OCI-LY7 (cell line): Measurements from ENCODE around the gene IL9R. TPM values are rescaled to one million over a fixed set of nuclear protein-coding genes. Genes with fewer than 3 reads are reported as not detected.
"Not testable (repeated sequence)": the region's sequence is repeated elsewhere in the genome, so short reads cannot be mapped to it uniquely, and the experiment has no call there.

Experiments
- BruUV-seq: library from RNA; stranded (reverse); fragments of 400-500 nt; replicated peaks from 2 replicates; lab custom pipeline; 2021; lab: Mats Ljungman, UMichigan
- CTCF ChIA-PET: fragments of 300-600 bp; sonication (Branson Sonifier 250); formaldehyde crosslinking; loops from one replicate; lab custom pipeline; 2022; ENCODE audit warnings: antibody characterized with exemption; ENCODE audit not compliant: unreplicated experiment; lab: Charles Lee
- POLR2A ChIA-PET: fragments of 300-600 bp; sonication (Branson Sonifier 250); formaldehyde crosslinking; loops from one replicate; lab custom pipeline; 2022; ENCODE audit warnings: antibody characterized with exemption; lab: Charles Lee
- DNase-seq: peaks from one replicate; pipeline ENCODE4 v3.0.0-alpha.2; 2015; ENCODE audit warnings: low spot score
- H2AFZ ChIP-seq: fragments of 200-600 bp; sonication (generic), shearing (Covaris generic); 2 replicates; pipeline ENCODE4 v1.6.1; 2014; ENCODE audit warnings: mild to moderate bottlenecking, antibody characterized with exemption, low read length, moderate library complexity
- H3K27ac ChIP-seq: fragments of 200-600 bp; sonication (generic); 2 replicates; pipeline ENCODE4 v1.5.1; 2014; ENCODE audit warnings: mixed run types, low read depth, mild to moderate bottlenecking, moderate library complexity, low read length, inconsistent platforms; ENCODE audit not compliant: poor library complexity, severe bottlenecking
- H3K36me3 ChIP-seq: fragments of 200-600 bp; sonication (generic); 2 replicates; pipeline ENCODE4 v1.6.1; 2014; ENCODE audit warnings: mild to moderate bottlenecking, antibody characterized with exemption, low read length, moderate library complexity, mixed read lengths; ENCODE audit not compliant: insufficient read depth
- H3K4me1 ChIP-seq: fragments of 200-600 bp; sonication (generic); 2 replicates; pipeline ENCODE4 v1.5.1; 2014; ENCODE audit warnings: mild to moderate bottlenecking, low read length; ENCODE audit not compliant: insufficient read depth, poor library complexity, severe bottlenecking
- H3K4me2 ChIP-seq: fragments of 200-600 bp; sonication (generic); 2 replicates; pipeline ENCODE4 v1.6.1; 2014; ENCODE audit warnings: mild to moderate bottlenecking, low read length
- H3K4me3 ChIP-seq: fragments of 200-600 bp; sonication (generic); 2 replicates; pipeline ENCODE4 v1.5.1; 2014; ENCODE audit warnings: mild to moderate bottlenecking, low read depth, low read length; ENCODE audit not compliant: poor library complexity, severe bottlenecking
- H3K79me2 ChIP-seq: fragments of 200-600 bp; sonication (generic); 2 replicates; pipeline ENCODE4 v1.6.1; 2016; ENCODE audit warnings: low read depth, mild to moderate bottlenecking, low read length, moderate library complexity, mixed read lengths; ENCODE audit not compliant: insufficient read depth
- H3K9me2 ChIP-seq: fragments of 200-600 bp; sonication (generic); 2 replicates; pipeline ENCODE4 v1.6.1; 2016; ENCODE audit warnings: mild to moderate bottlenecking, low read length, mixed read lengths; ENCODE audit not compliant: insufficient read depth
- H3K9me3 ChIP-seq: fragments of 200-600 bp; sonication (generic); 2 replicates; pipeline ENCODE4 v1.6.1; 2014; ENCODE audit warnings: mild to moderate bottlenecking, mixed run types, low read length, mixed read lengths
- H4K20me1 ChIP-seq: fragments of 200-600 bp; sonication (generic); 2 replicates; pipeline ENCODE4 v1.6.1; 2014; ENCODE audit warnings: mild to moderate bottlenecking, antibody characterized with exemption, low read length, moderate library complexity, mixed read lengths; ENCODE audit not compliant: insufficient read depth
- EZH2phosphoT487 ChIP-seq: fragments of 200-600 bp; sonication (generic); IDR thresholded peaks from 2 replicates; pipeline ENCODE4 v1.6.1; 2018; ENCODE audit warnings: low read depth, borderline replicate concordance, mild to moderate bottlenecking, mixed run types, antibody characterized with exemption, low read length, moderate library complexity, mixed read lengths
- intact Hi-C: fragments of 100-400 bp; cut with micrococcal nuclease; formaldehyde crosslinking; loops from one replicate; pipeline ENCODE4 v1.10.0; 2022; ENCODE audit not compliant: unreplicated experiment
- total RNA-seq, 2 experiments: library from RNA; depleted of rRNA in 1 of 2; stranded (reverse); fragments of >200 nt in 1 of 2; shearing (Covaris generic) in 1 of 2; gene quantifications; 2 replicates each; pipeline ENCODE4 v1.2.3, GENCODE V29; 2014 to 2022
- TF ChIP-seq, protein P1 (sequence below): fragments of 200-600 bp; sonication (generic); conservative IDR thresholded peaks from 2 replicates; pipeline ENCODE4 v1.5.1; 2014; ENCODE audit warnings: mild to moderate bottlenecking, antibody characterized with exemption, low read length, moderate library complexity, mixed read lengths

IL9R gene
- total RNA-seq, 2 experiments from 2014 or later = 1.5 to 5.1 TPM

DNA sequence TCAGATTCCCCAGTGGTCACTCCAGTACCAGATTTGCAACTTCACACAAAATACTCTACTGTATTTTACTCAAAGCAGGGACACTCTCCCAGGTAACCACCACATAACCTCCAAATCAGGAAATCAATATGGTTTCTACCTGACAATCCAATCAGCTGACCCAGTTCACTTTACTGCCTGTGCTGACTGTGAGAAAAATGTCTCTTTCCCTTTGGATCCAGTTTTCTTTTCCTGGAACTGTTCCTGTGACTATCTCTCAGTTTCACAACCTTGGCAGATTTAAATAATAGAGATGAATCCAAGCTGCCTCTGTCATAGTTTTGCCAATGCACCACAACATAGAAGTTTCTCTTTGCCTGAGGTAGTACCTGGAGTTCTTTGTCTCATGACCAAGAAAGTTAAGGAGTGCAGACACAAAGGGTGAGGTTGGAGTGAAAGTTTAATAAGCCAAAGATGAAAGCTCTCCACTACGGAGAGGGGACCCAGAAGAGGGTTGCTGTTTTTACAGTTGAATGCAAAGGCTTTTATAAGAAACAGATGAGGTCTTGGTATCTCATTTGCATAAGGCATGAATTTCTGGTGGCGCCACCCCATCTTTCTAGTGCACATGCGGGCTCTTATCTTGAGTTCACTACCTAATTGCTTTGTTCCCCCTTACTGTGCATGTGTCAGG lies 29.7 kb upstream of the IL9R start:
- Histone ChIP-seq H3K4me1 (no peaks in the 10 kb centered on the region), H3K4me2 (no peak overlapping the region), H4K20me1 (no peaks in the 10 kb centered on the region), H2AFZ (no peak overlapping the region), H3K79me2 (no peaks in the 10 kb centered on the region), H3K9me2 (no peaks in the 10 kb centered on the region), H3K27ac (no peak overlapping the region), H3K9me3 (no peaks in the 10 kb centered on the region), H3K36me3 (no peaks in the 10 kb centered on the region), H3K4me3 (no peak overlapping the region)
- CTCF ChIA-PET = no interaction called here
- no TSS peak for BruUV-seq
- POLR2A ChIA-PET = no interaction called here
- TF ChIP-seq EZH2phosphoT487 = no peak
- TF ChIP-seq, protein P1, sequence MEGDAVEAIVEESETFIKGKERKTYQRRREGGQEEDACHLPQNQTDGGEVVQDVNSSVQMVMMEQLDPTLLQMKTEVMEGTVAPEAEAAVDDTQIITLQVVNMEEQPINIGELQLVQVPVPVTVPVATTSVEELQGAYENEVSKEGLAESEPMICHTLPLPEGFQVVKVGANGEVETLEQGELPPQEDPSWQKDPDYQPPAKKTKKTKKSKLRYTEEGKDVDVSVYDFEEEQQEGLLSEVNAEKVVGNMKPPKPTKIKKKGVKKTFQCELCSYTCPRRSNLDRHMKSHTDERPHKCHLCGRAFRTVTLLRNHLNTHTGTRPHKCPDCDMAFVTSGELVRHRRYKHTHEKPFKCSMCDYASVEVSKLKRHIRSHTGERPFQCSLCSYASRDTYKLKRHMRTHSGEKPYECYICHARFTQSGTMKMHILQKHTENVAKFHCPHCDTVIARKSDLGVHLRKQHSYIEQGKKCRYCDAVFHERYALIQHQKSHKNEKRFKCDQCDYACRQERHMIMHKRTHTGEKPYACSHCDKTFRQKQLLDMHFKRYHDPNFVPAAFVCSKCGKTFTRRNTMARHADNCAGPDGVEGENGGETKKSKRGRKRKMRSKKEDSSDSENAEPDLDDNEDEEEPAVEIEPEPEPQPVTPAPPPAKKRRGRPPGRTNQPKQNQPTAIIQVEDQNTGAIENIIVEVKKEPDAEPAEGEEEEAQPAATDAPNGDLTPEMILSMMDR = no peak
- intact Hi-C loops = no loop called here
- no peak for DNase-seq

DNA sequence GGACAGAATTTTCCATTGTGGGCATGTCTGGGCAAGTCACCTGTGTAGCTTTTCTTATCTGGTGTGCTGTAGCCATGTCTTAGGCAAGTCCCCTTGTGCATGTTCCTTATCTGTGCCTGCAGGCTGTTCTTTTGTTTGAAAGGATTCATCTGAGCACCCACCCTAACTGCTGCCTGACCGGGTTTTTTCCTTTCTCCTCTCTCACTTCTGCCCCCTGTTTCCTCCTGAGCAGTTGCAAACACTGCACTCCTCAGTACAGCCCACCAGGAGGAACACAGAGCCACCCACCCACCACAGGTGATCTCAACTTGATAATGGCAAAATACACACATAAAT lies 29.2 kb upstream of the IL9R start:
- no peak overlapping the region for H2AFZ ChIP-seq
- H3K9me3 ChIP-seq = no peaks in the 10 kb centered on the region
- POLR2A ChIA-PET = no interaction called here
- no peaks in the 10 kb centered on the region for H3K36me3 ChIP-seq
- BruUV-seq = no TSS peak
- CTCF ChIA-PET = no interaction called here
- no peak overlapping the region for H3K4me3 ChIP-seq
- no peak overlapping the region for H3K27ac ChIP-seq
- no peaks in the 10 kb centered on the region for H3K79me2 ChIP-seq
- intact Hi-C loops = no loop called here
- H4K20me1 ChIP-seq = no peaks in the 10 kb centered on the region
- no peaks in the 10 kb centered on the region for H3K9me2 ChIP-seq
- TF ChIP-seq EZH2phosphoT487 = no peak
- TF ChIP-seq, protein P1 = no peak
- no peak overlapping the region for H3K4me2 ChIP-seq
- no peak for DNase-seq
- H3K4me1 ChIP-seq = no peaks in the 10 kb centered on the region

DNA sequence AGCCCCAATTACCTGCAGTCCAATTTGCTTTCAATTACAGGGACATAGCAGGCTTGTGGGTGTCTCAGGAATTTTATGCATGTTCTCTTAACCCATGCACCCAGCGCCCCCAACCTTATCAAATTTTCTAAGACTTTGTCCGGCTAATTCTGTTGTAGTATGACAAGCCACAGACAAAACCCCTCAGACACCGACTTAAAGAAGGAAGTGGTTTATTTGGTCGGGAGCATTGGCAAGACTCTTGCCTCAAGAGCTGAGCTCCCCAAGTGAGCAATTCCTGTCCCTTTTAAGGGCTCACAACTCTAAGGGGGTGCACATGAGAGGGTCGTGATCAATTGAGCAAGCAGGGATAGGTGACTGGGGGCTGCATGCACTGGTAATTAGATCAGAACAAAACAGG lies 28.7 kb upstream of the IL9R start:
- no peaks in the 10 kb centered on the region for H3K9me2 ChIP-seq
- H3K9me3 ChIP-seq = no peaks in the 10 kb centered on the region
- ChIA-PET POLR2A (no interaction called here), CTCF (no interaction called here)
- intact Hi-C loops = no loop called here
- H3K4me1 ChIP-seq = no peaks in the 10 kb centered on the region
- no peak for DNase-seq
- no peaks in the 10 kb centered on the region for H3K79me2 ChIP-seq
- H3K36me3 ChIP-seq = no peaks in the 10 kb centered on the region
- no peaks in the 10 kb centered on the region for H4K20me1 ChIP-seq
- no peak overlapping the region for H3K4me3 ChIP-seq
- H3K4me2 ChIP-seq = no peak overlapping the region
- H2AFZ ChIP-seq = no peak overlapping the region
- H3K27ac ChIP-seq = no peak overlapping the region
- no peak for TF ChIP-seq EZH2phosphoT487
- TF ChIP-seq, protein P1 = no peak
- no TSS peak for BruUV-seq

DNA sequence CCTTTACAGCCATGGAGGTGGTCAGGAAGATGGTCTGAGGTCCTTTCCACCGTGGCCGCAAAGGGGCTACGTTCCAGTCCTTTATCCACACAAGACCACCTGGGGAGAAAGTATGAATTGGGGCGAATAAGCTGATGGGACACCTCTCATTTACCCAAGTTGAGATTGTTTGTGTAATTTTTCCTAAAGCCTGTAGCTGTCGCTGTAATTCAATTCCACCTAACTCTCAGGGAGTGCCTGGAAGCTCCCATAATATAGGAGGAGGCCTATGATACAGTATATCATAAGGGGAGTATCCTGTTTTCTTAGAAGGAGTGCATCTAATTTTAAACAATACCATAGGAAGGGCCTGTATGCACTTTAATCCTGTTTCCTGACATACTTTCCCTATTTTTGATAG lies 25.8 kb upstream of the IL9R start:
- intact Hi-C loops, H3K9me2 ChIP-seq, DNase-seq, H3K4me1 ChIP-seq, BruUV-seq, H4K20me1 ChIP-seq, H3K4me2 ChIP-seq, POLR2A ChIA-PET, H3K36me3 ChIP-seq, H3K9me3 ChIP-seq, CTCF ChIA-PET, H3K4me3 ChIP-seq, H3K79me2 ChIP-seq, H2AFZ ChIP-seq, H3K27ac ChIP-seq: not testable (repeated sequence)
